ENCODE measurements around the gene STAT4.

The STAT4 gene

DNA sequence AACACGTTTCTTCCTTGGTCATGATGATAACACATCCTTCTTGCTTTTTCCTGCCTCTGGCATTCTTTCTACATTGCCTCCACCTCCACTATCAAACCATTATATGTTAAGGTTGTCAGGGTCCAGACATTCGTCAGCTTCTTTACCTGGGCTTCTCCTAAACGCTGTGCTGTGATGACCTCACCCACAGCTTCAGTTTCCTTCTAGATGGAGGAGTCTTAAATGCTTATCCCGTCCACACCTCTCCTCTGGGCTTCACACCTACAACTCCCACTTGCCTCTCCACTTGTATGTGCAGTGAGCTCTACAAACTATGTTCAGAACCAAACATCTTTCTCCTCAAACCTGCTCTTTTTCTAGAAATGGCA lies 136.2 kb downstream of the STAT4 start:
- DNase-seq (ENCODE audit: low read depth in 2 of 2), result no peak

GRCh38 chr2:191013932-191014652 lies 136.7 kb downstream of the STAT4 start, which contains the start of gene STAT1:
Gene STAT1, minus strand, starts transcription at chr2:191014171. Its CDS starts 4,168 bp downstream, at chr2:191010003.
- DNase-seq (ENCODE audit: low read depth in 2 of 2), result peak; percentile 86

DNA sequence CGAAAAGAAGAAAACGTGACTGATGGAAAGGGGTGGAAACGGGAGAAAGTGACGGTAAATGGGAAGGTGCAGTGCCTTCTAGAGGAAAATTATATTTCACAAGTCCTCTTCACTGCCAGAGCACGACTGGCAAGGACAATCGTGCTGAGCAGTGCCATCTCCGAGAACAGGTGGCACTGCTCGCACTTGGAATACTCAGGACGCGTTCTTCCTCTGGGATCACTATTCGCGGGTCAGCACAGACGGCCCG lies 137.2 kb downstream of the STAT4 start:
- no peak for DNase-seq (ENCODE audit: low read depth in 2 of 2)

GRCh38 chr2:191012845-191013681 lies 137.7 kb downstream of the STAT4 start:
- DNase-seq (ENCODE audit: low read depth in 2 of 2), result no peak

GRCh38 chr2:191012346-191012745 lies 138.4 kb downstream of the STAT4 start:
- no peak for DNase-seq (ENCODE audit: low read depth in 2 of 2)

DNA sequence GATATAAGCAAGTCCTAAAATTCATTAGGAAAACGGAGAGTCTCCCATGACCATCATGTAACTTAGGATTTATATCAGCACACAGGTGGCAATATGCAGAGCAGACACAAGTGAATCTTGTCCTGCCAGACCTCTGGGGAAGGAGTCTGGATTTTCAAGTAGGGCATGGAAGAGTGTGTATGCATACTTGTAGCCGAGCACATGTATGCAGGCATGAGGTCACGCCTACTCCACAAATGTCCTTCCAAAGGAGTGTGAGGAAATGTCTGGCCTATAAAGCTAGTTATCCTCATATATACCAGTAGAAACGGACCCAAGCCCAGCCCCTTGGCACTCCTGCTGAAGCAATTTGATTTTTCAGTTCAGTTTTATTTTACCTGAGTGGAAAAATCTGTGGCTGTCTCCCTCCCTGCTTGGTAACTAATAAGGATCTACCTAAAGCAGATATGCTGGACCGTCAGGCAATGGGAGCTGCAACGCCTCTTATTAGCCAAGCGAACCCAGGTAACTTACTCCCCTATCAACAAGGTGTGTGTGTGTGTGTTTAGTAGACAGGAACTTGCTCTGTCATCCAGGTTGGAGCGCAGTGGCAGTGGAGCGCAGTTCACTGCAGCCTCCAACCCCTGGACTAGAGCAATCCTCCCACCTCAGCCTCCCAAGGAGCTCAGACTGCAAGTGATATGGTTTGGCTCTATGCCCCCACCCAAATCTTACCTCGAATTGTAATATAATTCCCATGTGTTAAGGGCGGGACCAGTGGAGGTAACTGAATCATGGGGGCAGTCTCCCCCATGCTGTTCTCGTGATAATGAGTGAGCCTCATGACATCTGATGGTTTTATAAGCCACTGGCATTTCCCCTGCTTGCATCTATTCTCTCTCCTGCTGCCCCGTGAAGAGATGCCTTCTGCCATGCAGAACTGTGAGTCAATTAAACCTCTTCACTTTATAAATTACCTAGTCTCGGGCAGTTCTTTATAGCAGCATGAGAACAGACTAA lies 139.6 kb downstream of the STAT4 start:
- no peak for DNase-seq (ENCODE audit: low read depth in 2 of 2)

DNA sequence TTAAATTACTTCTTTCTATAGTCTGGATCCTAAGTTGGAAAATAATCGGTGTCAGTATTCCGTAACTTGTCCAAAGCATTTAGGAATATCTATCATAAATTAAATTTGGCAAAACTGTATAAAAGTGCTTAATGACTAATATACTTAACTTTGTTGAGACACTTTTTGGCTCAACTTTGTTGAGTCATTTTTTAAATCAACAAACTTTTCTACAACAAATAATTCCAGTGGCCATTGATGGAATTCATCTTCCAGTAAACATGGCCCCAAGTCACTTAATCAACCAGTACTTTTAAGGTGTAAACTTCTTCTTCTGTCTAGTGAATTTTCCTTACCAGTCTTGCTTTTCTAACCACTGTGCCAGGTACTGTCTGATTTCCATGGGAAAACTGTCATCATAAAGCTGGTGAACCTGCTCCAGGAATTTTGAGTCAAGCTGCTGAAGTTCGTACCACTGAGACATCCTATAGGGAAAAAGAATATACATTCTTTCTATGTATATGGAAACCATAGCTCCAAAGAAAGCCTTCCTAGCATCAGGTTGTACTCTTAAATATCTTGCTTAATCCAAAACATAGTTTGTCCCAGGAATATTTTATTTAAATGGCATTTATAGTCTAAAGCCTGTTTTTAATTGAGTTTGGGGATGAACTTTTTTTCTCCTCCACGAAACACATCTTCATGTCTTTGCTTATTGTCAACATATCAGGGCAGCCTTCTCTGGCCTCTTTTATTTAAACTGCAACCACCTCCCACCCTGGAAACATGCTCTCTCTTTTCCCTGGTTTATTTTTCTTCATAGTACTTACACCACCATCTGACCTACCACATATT lies 141.0 kb downstream of the STAT4 start:
- no peak for DNase-seq (ENCODE audit: low read depth in 2 of 2)

- DNase-seq (ENCODE audit: low read depth in 2 of 2), result no peak
Observed at GRCh38 chr2:191008286-191008685, 142.5 kb downstream of the STAT4 start.

DNA sequence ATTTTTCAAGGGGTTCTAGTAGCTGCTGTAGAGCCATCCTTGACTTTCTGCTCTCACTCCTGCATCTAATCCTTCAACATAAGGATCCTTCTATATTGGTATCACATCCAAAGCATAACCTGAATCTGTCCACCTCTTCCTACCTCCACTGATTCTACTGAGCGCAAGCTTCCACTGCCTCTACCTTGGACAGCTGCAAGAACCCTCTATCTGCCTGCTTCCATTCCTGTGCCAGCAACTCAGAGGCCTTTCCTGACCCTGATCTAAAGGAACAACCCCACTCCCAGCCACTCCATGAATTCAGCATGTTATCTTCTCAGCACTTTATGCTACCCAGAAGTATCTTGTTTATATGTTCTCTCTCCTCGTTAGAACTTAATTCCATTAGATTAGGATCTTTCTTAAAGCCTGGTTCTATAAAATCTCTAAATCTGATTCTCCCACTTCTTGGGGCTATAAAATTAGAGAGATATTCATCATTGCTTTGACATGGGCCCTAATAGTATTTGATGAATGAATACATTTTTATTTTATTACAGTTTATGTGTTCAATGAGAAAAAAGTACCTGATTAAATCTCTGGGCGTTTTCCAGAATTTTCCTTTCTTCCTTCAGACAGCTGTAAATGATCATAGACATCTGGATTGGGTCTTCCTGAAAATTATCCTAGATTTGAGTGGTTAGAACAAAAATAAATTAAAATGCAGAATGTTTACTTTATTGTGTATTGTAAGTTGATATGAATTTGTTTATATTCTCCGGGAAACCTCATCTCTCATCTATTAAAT lies 143.6 kb downstream of the STAT4 start:
- no peak for DNase-seq (ENCODE audit: low read depth in 2 of 2)

- no peak for DNase-seq (ENCODE audit: low read depth in 2 of 2)
Observed at GRCh38 chr2:191006297-191006696, 144.5 kb downstream of the STAT4 start.

- DNase-seq (ENCODE audit: low read depth in 2 of 2), result no peak
Observed at GRCh38 chr2:191003405-191004309, 147.1 kb downstream of the STAT4 start.

DNA sequence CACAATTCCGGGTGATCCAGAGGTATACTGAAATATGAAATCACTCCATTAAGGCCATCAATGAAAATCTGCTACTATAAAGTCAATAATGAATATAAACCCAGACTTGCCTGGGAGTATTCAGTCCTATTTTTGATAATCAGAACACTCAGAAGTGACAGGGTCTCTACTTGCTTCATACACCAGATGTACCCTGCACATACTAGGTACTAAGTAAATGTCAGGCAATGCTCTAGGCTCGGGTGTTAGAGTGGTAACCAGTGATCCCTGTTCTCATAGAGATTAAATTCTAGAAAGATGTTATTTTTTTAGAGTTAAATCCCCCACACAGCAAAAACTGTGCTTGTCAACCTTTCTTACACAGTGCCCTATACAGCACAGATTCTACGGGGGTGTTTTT lies 149.2 kb downstream of the STAT4 start:
- DNase-seq (ENCODE audit: low read depth in 2 of 2), result no peak

DNA sequence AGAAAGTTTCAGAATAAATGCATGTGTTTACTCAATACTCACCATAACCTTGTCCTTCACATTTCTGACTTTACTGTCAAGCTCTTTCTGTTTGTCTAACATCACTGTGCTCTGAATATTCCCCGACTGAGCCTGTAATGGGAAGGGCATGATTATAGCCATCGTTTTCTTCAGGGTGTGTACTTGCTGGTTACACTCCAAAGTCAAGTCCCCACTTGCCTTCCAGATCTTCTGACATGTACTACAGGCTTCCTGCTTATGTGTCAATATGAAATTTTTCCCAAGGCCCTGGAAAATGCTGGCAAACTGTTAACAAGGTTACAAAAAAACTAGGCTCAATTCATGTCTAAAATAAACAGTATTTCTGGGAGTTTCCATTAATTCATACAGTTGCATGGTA lies 149.8 kb downstream of the STAT4 start:
- DNase-seq (ENCODE audit: low read depth in 2 of 2), result no peak

GRCh38 chr2:190999949-191000665 lies 150.7 kb downstream of the STAT4 start:
- no peak for DNase-seq (ENCODE audit: low read depth in 2 of 2)

- DNase-seq (ENCODE audit: low read depth in 2 of 2), result no peak
Observed at GRCh38 chr2:190999058-190999457, 151.7 kb downstream of the STAT4 start.

DNA sequence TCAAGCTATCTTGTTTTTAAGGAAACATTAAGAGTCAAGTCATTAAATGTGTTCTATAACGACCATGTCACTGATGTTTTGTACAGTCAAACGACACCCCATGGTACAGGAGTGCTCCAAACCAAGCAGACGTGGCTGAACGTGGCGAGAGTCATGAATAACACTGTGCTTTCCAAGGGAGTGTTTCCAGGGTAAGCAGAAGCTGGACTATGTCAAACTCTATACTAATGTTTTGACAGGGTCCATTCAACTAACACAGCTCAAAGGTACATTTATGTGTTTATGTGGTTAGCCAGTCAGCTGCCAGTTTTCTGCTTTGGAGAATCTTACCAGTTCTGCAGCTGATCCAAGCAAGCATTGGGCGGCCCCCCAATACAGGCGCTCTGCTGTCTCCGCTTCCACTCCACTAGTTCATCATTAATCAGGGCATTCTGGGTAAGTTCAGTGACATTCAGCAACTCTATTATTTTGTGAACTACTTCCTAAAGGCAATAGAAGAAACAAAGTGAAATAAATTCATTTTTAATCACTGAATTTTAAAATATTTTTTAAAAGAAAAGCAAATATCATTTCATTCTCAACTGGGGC lies 153.2 kb downstream of the STAT4 start:
- no peak for DNase-seq (ENCODE audit: low read depth in 2 of 2)

DNA sequence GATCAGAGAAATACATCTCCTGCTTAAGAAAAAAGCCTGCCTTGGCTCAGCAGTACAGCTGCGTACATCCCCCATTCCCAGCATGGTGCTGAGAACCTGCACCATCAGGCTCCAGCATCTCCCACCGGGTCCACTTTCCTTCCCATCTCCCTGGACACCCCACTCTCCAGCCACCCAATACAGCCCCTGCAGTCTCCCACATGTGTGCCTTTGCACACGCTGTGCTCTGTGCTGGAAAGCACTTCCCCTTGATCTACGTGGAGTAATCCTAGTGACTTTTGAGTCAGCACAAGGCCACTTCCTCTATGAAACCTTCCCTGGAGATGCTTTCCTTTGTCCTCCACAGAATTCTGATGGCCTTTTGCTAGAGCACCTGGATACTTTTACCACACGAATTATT lies 153.8 kb downstream of the STAT4 start:
- DNase-seq (ENCODE audit: low read depth in 2 of 2), result no peak

- no peak for DNase-seq (ENCODE audit: low read depth in 2 of 2)
Observed at GRCh38 chr2:190996338-190996946, 154.4 kb downstream of the STAT4 start.

All from fibroblast of skin of left quadriceps (primary cell).